GM12892 (cell line): Measurements from ENCODE around the gene MAP4K4.
"Not testable (repeated sequence)": the region's sequence is repeated elsewhere in the genome, so short reads cannot be mapped to it uniquely, and the experiment has no call there.

Experiments used
- DNase-seq: peaks from one replicate; pipeline ENCODE4 v3.0.0; 2011; ENCODE audit not compliant: insufficient read length
- FAIRE-seq: peaks from 2 replicates; lab custom pipeline; 2011; peaks lifted over from hg19 to GRCh38; lab: Jason Lieb, UNC
- POLR2A ChIP-seq: IDR thresholded peaks from 2 replicates; pipeline ENCODE4 v1.6.1; 2011; ENCODE audit warnings: low read depth, low read length, control low read depth
- POLR2AphosphoS5 ChIP-seq: IDR thresholded peaks from 2 replicates; pipeline ENCODE4 v1.6.1; 2011; ENCODE audit warnings: low read depth, low read length, control low read depth
- TAF1 ChIP-seq: IDR thresholded peaks from 2 replicates; pipeline ENCODE4 v1.6.1; 2011; ENCODE audit warnings: low read depth, mild to moderate bottlenecking, control low read depth, low read length, borderline replicate concordance

MAP4K4 gene

DNA sequence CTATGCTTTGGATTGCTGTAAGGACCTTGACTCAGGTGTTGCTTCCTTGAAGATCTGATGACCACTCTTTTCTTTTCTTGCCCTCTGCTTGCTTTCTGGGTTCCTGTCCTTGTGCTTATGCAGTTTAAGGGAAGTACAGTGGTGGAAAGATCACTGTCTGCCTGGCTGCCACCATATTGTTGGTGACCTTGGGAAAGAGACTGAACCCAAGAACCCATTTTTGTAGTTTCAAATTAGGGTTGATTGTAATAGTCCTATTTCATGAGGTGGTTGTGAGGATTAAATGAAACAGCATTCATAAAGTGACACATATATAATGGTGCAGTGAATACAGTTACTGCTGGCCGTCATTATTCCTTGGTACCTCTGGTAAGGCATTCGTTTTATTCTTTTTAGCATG lies 41.1 kb downstream of the MAP4K4 start:
- no peak for DNase-seq
- TF ChIP-seq POLR2A (no peak), POLR2AphosphoS5 (no peak), TAF1 (no peak)
- no peak for FAIRE-seq

DNA sequence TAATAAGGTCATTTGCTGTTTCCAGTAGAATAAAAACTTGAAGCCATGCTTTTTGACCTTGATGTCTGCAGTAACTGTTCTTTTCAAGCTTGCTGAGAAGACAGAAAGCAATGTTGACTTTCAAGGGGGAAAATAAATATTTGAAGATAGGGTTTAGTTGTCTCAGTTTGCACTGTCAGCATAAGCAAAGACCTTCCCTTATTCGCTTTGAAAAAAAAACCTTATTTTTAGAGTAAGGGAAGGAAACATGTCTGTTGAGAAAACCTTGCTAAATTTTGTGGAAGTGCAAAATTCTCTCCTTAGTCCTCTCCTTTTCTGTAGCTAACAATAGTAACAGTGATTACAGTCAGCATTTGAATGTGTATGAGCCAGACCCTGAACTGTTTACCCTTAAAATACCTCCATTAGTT lies 43.1 kb downstream of the MAP4K4 start:
- FAIRE-seq (no peak), DNase-seq (no peak)
- TF ChIP-seq TAF1: no peak
- TF ChIP-seq POLR2AphosphoS5: no peak
- TF ChIP-seq POLR2A: no peak

DNA sequence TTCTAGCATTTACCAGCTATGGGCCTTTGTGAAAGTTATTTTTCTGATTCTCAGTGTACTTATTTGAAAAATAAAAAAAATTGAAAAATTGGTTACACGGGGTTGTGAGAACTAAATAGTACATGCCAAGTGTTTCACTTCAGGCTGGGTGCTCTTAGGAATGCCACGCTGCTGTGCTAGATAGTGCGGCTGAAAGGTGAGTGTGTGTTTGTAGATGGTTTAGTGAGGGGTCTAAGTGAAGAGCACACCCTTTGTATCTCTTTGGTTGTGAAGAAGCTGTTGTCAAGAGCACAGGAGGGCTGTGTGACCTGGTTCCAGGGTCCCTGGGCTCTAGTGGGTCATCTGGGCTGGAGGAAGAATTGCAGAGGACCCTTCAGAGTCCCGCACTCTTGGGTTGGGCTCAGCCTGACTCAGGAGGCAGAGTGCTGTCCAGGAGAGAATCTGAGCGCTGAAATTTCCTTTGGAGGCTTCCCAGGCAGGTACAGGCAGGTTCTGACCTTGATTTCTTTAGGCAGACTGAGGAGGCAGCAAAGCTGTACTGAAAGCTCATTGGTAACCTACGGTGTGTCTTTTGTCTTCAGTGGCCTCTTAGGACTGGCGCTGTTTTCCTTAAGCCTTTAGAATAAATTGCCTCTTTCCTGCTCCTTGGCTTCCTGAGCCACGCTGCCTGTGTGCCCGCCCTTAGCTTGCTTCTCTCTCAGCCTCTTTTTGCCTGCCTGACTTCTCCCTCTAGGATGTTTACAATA lies 44.4 kb downstream of the MAP4K4 start:
- TF ChIP-seq POLR2A (no peak), TAF1 (no peak)
- FAIRE-seq (no peak), DNase-seq (no peak)

DNA sequence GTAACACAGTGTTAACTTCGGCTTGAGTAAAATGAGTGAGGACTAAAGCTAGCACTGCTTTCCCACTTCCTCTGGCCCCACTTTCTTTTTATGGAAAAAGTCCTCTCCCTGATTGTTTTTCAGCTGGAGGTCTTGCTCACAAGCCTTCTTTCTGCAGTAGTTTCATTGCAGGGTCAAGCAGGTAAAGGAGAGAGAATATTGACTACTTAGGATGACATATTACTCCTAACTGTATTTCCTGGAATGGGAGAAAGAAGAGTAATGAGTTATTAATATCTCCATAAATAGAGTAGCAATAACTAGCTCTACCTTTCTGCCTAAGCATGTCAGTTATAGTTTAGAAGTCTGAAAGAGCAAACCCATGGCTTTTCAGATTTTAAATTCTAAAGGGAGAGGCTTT lies 45.0 kb downstream of the MAP4K4 start:
- no peak for FAIRE-seq
- TF ChIP-seq POLR2A: no peak
- no peak for TF ChIP-seq POLR2AphosphoS5
- no peak for TF ChIP-seq TAF1
- DNase-seq: no peak

DNA sequence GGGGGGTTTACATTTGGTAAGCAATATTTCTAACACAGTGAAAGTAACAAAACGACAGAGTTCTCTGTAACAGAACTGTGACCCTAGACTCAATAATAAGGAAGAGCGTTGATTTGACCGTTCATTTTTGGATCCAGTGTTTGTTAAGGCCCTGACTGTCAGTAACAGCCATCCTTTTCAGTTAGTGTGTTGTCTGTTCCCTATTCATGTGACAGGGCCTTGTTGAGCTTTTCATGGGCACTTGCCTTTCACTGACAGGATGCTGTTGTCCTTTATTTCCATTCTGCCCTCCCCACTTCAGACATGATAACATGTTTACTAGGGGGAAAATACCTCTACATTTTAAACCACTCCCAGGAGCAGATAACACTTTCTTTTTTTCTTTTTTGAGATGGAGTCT lies 45.8 kb downstream of the MAP4K4 start:
- FAIRE-seq: no peak
- TF ChIP-seq TAF1: no peak
- TF ChIP-seq POLR2AphosphoS5: no peak
- TF ChIP-seq POLR2A: no peak
- no peak for DNase-seq

DNA sequence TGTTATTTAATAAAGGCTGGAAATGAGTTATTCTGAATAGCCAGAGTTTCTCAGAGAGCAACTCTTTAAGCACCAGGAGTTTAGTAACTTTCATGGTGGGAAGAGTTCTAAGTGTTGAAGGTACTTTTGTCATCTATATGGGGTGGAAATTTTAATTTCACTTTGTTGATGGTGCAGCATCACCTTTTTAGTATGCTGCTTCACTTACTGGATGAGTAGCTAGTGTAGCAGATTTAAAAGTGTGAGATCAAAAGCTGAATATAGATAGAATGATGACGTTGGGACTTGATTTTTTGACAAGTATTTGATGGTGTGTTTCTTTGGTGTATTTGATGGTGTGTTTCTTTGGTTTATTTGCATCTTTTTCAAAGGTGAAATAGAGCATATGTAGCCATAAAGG lies 47.3 kb downstream of the MAP4K4 start:
- TF ChIP-seq TAF1 (no peak), POLR2AphosphoS5 (no peak), POLR2A (no peak)
- FAIRE-seq: no peak
- no peak for DNase-seq

DNA sequence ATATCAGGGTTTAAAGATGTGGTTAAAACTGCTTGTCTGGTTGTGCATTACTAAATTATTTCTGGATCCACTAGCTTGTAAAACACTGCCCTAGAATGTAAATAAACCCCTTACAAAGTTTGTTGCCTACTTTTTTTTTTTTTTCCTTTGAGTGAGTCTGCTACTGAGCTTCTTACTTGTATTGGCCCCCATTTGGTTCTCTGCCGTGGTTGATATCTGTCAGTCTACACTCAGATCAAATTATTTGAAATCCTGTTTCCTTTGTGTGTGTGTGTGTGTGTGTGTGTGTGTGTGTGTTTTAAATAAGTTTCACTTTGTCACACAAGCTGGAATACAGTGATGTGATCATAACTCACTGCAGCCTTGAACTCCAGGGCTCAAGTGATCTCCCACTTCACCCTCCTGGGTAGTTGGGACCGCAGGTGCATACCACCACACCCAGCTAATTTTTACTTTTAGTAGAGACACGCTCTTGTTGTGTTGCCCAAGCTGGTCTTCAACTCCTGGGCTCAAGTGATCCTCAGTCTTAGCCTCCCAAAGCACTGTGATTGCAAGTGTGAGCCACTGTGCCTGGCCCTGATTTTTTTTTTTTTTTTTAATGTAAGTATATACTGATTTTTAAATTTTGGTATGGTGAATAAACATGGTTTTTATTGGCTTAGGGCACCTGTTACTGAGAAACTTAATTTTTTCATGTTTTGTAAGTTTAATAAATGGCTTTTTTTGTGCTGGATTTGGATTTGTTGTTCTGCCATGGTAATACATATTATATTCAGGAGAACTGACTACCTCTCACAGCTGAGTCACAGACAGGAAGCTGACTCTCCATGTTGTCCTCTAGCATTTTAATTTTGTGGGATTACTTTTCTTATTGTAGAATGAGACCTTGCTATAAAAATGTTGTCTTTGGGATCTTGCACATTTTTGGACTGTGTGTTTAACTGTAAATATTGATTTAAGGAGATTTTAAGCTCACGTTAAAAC lies 48.5 kb downstream of the MAP4K4 start:
- FAIRE-seq (no peak), DNase-seq (no peak)
- no peak for TF ChIP-seq POLR2A
- no peak for TF ChIP-seq POLR2AphosphoS5
- no peak for TF ChIP-seq TAF1

DNA sequence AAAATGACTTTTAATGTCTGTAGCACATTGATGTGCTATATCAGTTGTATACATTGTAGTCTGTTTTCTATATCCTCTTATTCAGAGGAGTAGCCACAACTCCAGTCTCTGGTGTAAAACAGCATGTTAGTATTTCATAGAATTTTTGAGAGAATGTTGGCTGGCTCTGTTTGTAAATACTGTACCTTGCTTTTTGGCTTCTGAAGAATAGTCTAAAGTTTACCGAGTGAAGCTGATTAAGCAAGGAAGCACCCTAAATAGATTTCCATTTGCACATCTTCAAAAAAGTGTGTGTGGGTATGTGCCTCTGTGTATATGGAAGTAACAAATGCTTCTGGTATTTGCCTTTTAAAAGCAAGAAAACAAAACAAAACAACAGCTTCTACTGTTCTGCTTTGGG lies 50.5 kb downstream of the MAP4K4 start:
- FAIRE-seq: no peak
- no peak for DNase-seq
- TF ChIP-seq POLR2AphosphoS5 (no peak), TAF1 (no peak), POLR2A (no peak)

DNA sequence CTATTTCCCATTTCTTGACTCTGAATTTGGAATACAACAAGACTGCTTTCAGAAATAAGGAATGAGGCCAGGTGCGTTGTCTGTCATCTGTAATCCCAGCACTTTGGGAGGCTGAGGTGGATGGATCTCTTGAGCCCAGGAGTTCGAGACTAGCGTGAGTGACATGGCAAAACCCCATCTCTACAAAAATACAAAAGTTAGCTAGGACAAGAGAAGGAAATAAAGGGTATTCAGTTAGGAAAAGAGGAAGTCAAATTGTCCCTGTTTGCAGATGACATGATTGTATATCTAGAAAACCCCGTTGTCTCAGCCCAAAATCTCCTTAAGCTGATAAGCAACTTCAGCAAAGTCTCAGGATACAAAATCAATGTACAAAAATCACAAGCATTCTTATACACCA lies 51.0 kb downstream of the MAP4K4 start:
- not testable (repeated sequence) for FAIRE-seq

DNA sequence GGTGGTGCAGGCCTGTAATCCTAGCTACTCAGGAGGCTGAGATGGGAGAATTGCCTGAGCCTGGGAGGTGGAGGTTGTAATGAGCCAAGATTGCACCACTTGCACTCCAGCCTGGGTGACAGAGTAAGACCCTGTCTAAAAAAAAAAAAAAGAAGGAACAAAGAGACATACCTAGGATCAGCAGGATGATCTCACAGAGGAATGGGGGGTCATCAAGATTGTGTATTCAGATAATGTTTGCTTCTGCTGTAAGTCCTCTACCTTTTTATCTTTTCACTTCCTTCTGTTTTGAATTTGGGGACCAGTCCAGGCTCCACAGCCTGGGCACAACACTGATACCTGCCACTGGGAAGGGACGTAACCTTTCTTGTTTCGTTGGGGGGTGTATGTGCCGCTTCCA lies 53.2 kb downstream of the MAP4K4 start:
- DNase-seq: no peak
- TF ChIP-seq TAF1: no peak
- no peak for FAIRE-seq

More for the DNA sequence above, 51.0 kb downstream of the MAP4K4 start:
- not testable (repeated sequence) for DNase-seq

DNA sequence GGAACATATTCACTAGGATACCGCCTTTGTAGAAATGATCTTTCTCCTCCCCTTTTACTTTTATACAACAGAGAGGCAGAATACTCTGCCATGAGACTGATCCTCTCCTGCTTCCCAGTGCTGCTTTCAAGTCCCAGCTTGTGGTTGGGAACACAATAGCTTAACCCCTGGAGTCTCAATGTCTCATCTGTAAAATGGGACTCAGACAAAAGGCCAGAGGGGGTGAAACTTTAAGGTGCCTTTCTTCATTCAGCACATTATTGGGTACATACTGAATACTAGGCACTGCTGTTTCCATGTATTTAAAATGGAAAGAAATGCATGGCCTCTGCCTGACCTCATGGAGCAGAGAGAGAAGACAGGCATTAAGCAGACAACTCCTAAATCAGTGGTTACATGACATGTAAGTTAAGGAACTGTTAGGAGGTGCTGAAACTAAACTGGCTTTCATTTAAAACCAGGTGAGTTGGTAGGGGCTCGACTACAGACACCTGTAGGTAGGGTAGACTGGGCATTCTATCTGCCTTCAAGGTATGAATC lies 53.8 kb downstream of the MAP4K4 start:
- FAIRE-seq: no peak
- no peak for TF ChIP-seq POLR2A
- TF ChIP-seq POLR2AphosphoS5: no peak
- no peak for TF ChIP-seq TAF1
- DNase-seq: no peak
